NCI-H1105 (cell line): Measurements from ENCODE around the gene NFE2.

Experiments
- DNase-seq: peaks from one replicate; lab custom pipeline; 2025; lab: John Stamatoyannopoulos, UW

Gene NFE2

DNA sequence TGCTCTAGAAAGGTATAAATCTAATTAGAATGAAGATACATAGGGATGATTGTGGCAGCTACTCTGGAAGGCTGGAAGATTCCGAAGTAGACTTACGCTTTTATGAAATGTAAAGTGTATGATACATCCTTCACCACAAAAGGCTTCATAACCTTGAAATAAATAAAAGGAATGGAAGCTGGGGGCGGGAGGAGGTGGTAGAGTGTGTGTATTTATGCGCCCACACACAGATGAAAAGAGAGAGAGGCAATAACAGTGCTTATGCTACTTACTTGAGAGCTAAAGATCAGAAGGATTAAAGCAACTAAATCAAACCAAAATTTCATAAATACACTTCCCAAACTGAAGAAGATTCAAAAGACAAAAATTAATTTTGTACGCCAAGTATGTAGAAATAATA lies 51.3 kb downstream of the NFE2 start:
- DNase-seq = no peak

DNA sequence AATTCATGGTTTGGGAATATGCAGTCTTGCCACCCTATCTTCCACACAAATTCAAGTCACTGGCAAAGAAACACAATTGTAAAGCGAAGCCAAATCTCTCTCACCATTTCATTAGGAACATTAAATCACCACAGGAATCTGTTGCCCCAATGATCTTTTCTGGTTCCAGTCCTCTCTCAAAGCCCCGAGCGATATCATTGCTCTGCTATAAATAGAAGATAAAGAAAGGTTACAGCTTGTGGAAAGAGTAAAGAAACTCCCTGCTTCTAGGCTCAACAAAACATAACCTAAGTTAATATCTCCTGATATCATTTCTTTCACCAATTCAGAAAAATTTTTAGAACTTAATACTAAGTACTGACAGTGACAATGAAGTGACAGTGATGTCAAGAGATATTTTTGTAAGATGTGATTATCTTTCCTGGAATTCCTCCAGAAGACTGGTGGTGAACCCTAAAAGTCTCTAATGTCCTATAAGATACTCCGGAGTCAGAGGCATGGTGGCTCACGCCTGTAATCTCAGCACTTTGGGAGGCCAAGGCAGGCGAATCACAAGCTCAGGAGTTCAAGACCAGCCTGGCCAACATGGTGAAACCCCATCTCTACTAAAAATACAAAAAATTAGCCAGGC lies 54.7 kb downstream of the NFE2 start:
- no peak for DNase-seq
